ENCODE data around the gene HACD2.

HACD2 gene

GRCh38 chr3:123446210-123446609 lies 138.6 kb downstream of the HACD2 start:
- DNase-seq (ENCODE audit: low read depth), result no peak

- no peak for DNase-seq (ENCODE audit: low read depth)
Observed at GRCh38 chr3:123445702-123446101, 139.2 kb downstream of the HACD2 start.

- no peak for DNase-seq (ENCODE audit: low read depth)
Observed at GRCh38 chr3:123444744-123445143, 140.1 kb downstream of the HACD2 start.

- DNase-seq (ENCODE audit: low read depth), result no peak
Observed at GRCh38 chr3:123444023-123444422, 140.8 kb downstream of the HACD2 start.

GRCh38 chr3:123442908-123443307 lies 141.9 kb downstream of the HACD2 start:
- no peak for DNase-seq (ENCODE audit: low read depth)

GRCh38 chr3:123442125-123442524 lies 142.7 kb downstream of the HACD2 start:
- no peak for DNase-seq (ENCODE audit: low read depth)
